H9 (cell line): Measurements from ENCODE around the gene KMT5B. TPM values are rescaled to one million over a fixed set of nuclear protein-coding genes. Genes with fewer than 3 reads are reported as not detected.
A peak's percentile ranks its signal among the peaks of the same experiment; 100 is the strongest.

Source experiments
- DNase-seq: peaks from one replicate; pipeline ENCODE4 v3.0.0-alpha.2; 2017
- H2AFZ ChIP-seq: one replicate; pipeline ENCODE4 v1.6.1; 2013; ENCODE audit warnings: mild to moderate bottlenecking, low read length, control low read depth, moderate library complexity
- H2AK5ac ChIP-seq: 2 replicates; pipeline ENCODE4 v1.6.1; 2013; ENCODE audit warnings: low read length, control low read depth, mixed read lengths; ENCODE audit not compliant: insufficient read length
- H2BK120ac ChIP-seq: one replicate; pipeline ENCODE4 v1.6.1; 2013; ENCODE audit warnings: low read depth, mild to moderate bottlenecking, low read length, control low read depth, inconsistent platforms; ENCODE audit not compliant: poor library complexity, severe bottlenecking
- H2BK12ac ChIP-seq: 2 replicates; pipeline ENCODE4 v1.6.1; 2013; ENCODE audit warnings: low read length, control low read depth, mixed read lengths, low read depth; ENCODE audit not compliant: insufficient read length
- H2BK15ac ChIP-seq: 2 replicates; pipeline ENCODE4 v1.6.1; 2013; ENCODE audit warnings: low read depth, low read length, control low read depth
- H2BK20ac ChIP-seq: one replicate; pipeline ENCODE4 v1.6.1; 2013; ENCODE audit warnings: low read depth, mild to moderate bottlenecking, low read length, control low read depth, inconsistent platforms; ENCODE audit not compliant: poor library complexity, severe bottlenecking
- H2BK5ac ChIP-seq: 2 replicates; pipeline ENCODE4 v1.6.1; 2013; ENCODE audit warnings: low read length, control low read depth, mixed read lengths; ENCODE audit not compliant: insufficient read length
- H3K14ac ChIP-seq: 2 replicates; pipeline ENCODE4 v1.6.1; 2013; ENCODE audit warnings: low read length, control low read depth; ENCODE audit not compliant: insufficient read depth
- H3K18ac ChIP-seq: 2 replicates; pipeline ENCODE4 v1.6.1; 2013; ENCODE audit warnings: low read depth, mild to moderate bottlenecking, mixed read lengths, low read length, control low read depth; ENCODE audit not compliant: insufficient read length
- H3K23ac ChIP-seq: 2 replicates; pipeline ENCODE4 v1.6.1; 2013; ENCODE audit warnings: low read length, control low read depth, mixed read lengths, low read depth; ENCODE audit not compliant: insufficient read length
- H3K23me2 ChIP-seq: 2 replicates; pipeline ENCODE4 v1.6.1; 2013; ENCODE audit warnings: low read depth, mild to moderate bottlenecking, mixed read lengths, low read length, control low read depth; ENCODE audit not compliant: insufficient read length, poor library complexity, severe bottlenecking
- H3K27ac ChIP-seq: 2 replicates; pipeline ENCODE4 v1.5.1; 2013; ENCODE audit warnings: low read length, control low read depth, mixed read lengths, low read depth; ENCODE audit not compliant: insufficient read length
- H3K27me3 ChIP-seq: 2 replicates; pipeline ENCODE4 v1.6.1; 2013; ENCODE audit warnings: low read length, control low read depth, inconsistent platforms; ENCODE audit not compliant: insufficient read depth
- H3K4ac ChIP-seq: 2 replicates; pipeline ENCODE4 v1.6.1; 2013; ENCODE audit warnings: low read depth, mild to moderate bottlenecking, control low read depth, inconsistent platforms, low read length, moderate library complexity
- H3K4me1 ChIP-seq: 2 replicates; pipeline ENCODE4 v1.6.1; 2013; ENCODE audit warnings: low read length, control low read depth, inconsistent platforms; ENCODE audit not compliant: insufficient read depth
- H3K4me2 ChIP-seq: 2 replicates; pipeline ENCODE4 v1.6.1; 2013; ENCODE audit warnings: low read length, control low read depth, mixed read lengths; ENCODE audit not compliant: insufficient read length, insufficient read depth
- H3K56ac ChIP-seq: 2 replicates; pipeline ENCODE4 v1.6.1; 2013; ENCODE audit warnings: low read depth, mild to moderate bottlenecking, mixed read lengths, low read length, control low read depth; ENCODE audit not compliant: insufficient read length
- H3K79me1 ChIP-seq: 2 replicates; pipeline ENCODE4 v1.6.1; 2013; ENCODE audit warnings: low read depth, mild to moderate bottlenecking, moderate library complexity, low read length, control low read depth, inconsistent platforms; ENCODE audit not compliant: insufficient read depth, poor library complexity, severe bottlenecking
- H3K79me2 ChIP-seq: 2 replicates; pipeline ENCODE4 v1.6.1; 2013; ENCODE audit warnings: low read length, control low read depth, inconsistent platforms; ENCODE audit not compliant: insufficient read depth
- H3K9ac ChIP-seq: 2 replicates; pipeline ENCODE4 v1.6.1; 2013; ENCODE audit warnings: low read length, control low read depth, mixed read lengths; ENCODE audit not compliant: insufficient read length; ENCODE audit errors: extremely low read depth
- H3K9me3 ChIP-seq: one replicate; pipeline ENCODE4 v1.6.1; 2013; ENCODE audit warnings: low read depth, low read length, inconsistent platforms; ENCODE audit not compliant: control insufficient read depth
- H3T11ph ChIP-seq: one replicate; pipeline ENCODE4 v1.6.1; 2013; ENCODE audit warnings: mild to moderate bottlenecking, low read length, control low read depth, inconsistent platforms
- H4K20me1 ChIP-seq: one replicate; pipeline ENCODE4 v1.6.1; 2013; ENCODE audit not compliant: control insufficient read depth, insufficient read length, insufficient read depth
- H4K5ac ChIP-seq: 2 replicates; pipeline ENCODE4 v1.6.1; 2013; ENCODE audit warnings: low read depth, mild to moderate bottlenecking, mixed read lengths, low read length, control low read depth; ENCODE audit not compliant: insufficient read length
- H4K8ac ChIP-seq: replicated peaks from 2 replicates; pipeline ENCODE4 v1.6.1; 2013; ENCODE audit warnings: low read length, control low read depth, mixed read lengths, low read depth; ENCODE audit not compliant: insufficient read length
- H4K91ac ChIP-seq: 2 replicates; pipeline ENCODE4 v1.6.1; 2013; ENCODE audit warnings: low read depth, mild to moderate bottlenecking, moderate library complexity, mixed read lengths, low read length, control low read depth; ENCODE audit not compliant: insufficient read length
- H3K27ac Mint-ChIP-seq, 3 experiments: 2 replicates in 2 of 3; 3 replicates in 1 of 3; pipeline ENCODE4 v1.8.0; 2020 to 2021; ENCODE audit warnings: mixed read lengths in 3 of 3, mild to moderate bottlenecking in 1 of 3, moderate library complexity in 1 of 3
- H3K27me3 Mint-ChIP-seq: 2 replicates; pipeline ENCODE4 v1.8.0; 2021; ENCODE audit warnings: low read depth, mild to moderate bottlenecking, moderate library complexity, mixed read lengths
- H3K36me3 Mint-ChIP-seq, 3 experiments: 2 replicates in 2 of 3; 3 replicates in 1 of 3; pipeline ENCODE4 v1.8.0; 2020 to 2021; ENCODE audit warnings: low read depth in 3 of 3, mixed read lengths in 3 of 3; ENCODE audit not compliant: insufficient read depth in 1 of 3
- H3K4me1 Mint-ChIP-seq, 2 experiments: 2 replicates each; pipeline ENCODE4 v1.8.0; 2020; ENCODE audit warnings: mixed read lengths in 2 of 2
- H3K4me3 Mint-ChIP-seq, 2 experiments: 2 replicates in 1 of 2; 3 replicates in 1 of 2; pipeline ENCODE4 v1.8.0; 2020 to 2021; ENCODE audit warnings: mild to moderate bottlenecking in 2 of 2, mixed read lengths in 2 of 2, moderate library complexity in 1 of 2
- H3K9me3 Mint-ChIP-seq, 2 experiments: 2 replicates in 1 of 2; 3 replicates in 1 of 2; pipeline ENCODE4 v1.8.0; 2020; ENCODE audit warnings: mild to moderate bottlenecking in 2 of 2, mixed read lengths in 2 of 2, moderate library complexity in 1 of 2
- WGBS: extraction: QIAGEN DNeasy Blood & Tissue Kit; methylation state at CpG from one replicate; pipeline ENCODE4 v1.1.7; 2013; ENCODE audit warnings: missing lambda C conversion rate, low lambda C conversion rate, mixed read lengths; ENCODE audit not compliant: insufficient read length; ENCODE audit errors: extremely low coverage; 5-methylcytosine and 5-hydroxymethylcytosine counted together
- total RNA-seq: library from RNA; stranded (reverse); gene quantifications from 2 replicates; pipeline ENCODE4 v1.2.1, GENCODE V29; 2021
- TF ChIP-seq, protein P1 (sequence below): fragments of 200-600 bp; sonication (generic); conservative IDR thresholded peaks from 3 replicates; pipeline ENCODE4 v1.8.0; 2021; ENCODE audit warnings: antibody characterized with exemption, mild to moderate bottlenecking

Gene KMT5B
- total RNA-seq, 1 experiment from 2014 or later, result 61.6 TPM

DNA sequence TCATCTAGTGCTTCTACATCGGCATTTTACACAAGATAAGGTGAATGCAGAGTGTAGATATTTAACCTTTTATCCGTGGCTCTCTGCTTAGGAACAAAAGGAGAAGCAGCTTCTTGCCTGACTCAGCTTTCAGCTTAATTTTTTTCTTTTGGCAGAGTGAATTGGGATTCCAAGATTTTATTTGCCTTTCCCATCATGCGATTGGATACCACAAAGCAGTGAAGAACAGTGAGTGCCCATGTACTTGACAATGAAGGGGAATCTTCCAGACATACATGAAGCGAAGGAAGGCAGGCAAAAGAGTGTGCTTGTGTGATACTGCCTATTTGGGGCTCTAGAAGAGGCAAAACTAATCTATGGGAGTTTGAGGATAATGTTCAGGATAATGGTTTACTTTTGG, 74.9 kb downstream of the KMT5B start:
- H3K27ac ChIP-seq, result no peak overlapping the region

More for the DNA sequence above, 74.9 kb downstream of the KMT5B start:
- Histone ChIP-seq H3K9me3 (peaks cover 12% of the 10 kb centered on the region), H2BK120ac (no peak overlapping the region), H3K23ac (no peak overlapping the region), H4K8ac (no peak overlapping the region), H2BK20ac (no peak overlapping the region), H4K5ac (no peak overlapping the region), H3K18ac (no peak overlapping the region), H4K91ac (no peak overlapping the region), H3K56ac (no peak overlapping the region), H3K4ac (no peak overlapping the region), H3K27me3 (no peaks in the 10 kb centered on the region), H2BK12ac (no peak overlapping the region), H3K14ac (no peak overlapping the region), H3K4me2 (no peak overlapping the region), H2BK15ac (no peak overlapping the region), H4K20me1 (no peaks in the 10 kb centered on the region), H2BK5ac (no peak overlapping the region), H3T11ph (no peak overlapping the region), H2AK5ac (no peak overlapping the region), H3K23me2 (no peaks in the 10 kb centered on the region), H3K4me1 (no peaks in the 10 kb centered on the region), H3K9ac (peak overlapping the region; percentile 29), H2AFZ (no peak overlapping the region), H3K79me2 (no peaks in the 10 kb centered on the region), H3K79me1 (no peaks in the 10 kb centered on the region)
- H3K27me3 Mint-ChIP-seq, result peaks cover 4% of the 10 kb centered on the region
- no peak overlapping the region for H3K27ac Mint-ChIP-seq
- H3K36me3 Mint-ChIP-seq, result peaks cover 15 to 26% (median 16%) of the 10 kb centered on the region in 3 experiments
- no peak overlapping the region for H3K4me3 Mint-ChIP-seq
- peaks cover 27 to 28% of the 10 kb centered on the region in 2 experiments for H3K9me3 Mint-ChIP-seq
- DNase-seq, result no peak
- WGBS, result no CpG with 5 or more reads among the region's 4 CpGs
- TF ChIP-seq, protein P1, sequence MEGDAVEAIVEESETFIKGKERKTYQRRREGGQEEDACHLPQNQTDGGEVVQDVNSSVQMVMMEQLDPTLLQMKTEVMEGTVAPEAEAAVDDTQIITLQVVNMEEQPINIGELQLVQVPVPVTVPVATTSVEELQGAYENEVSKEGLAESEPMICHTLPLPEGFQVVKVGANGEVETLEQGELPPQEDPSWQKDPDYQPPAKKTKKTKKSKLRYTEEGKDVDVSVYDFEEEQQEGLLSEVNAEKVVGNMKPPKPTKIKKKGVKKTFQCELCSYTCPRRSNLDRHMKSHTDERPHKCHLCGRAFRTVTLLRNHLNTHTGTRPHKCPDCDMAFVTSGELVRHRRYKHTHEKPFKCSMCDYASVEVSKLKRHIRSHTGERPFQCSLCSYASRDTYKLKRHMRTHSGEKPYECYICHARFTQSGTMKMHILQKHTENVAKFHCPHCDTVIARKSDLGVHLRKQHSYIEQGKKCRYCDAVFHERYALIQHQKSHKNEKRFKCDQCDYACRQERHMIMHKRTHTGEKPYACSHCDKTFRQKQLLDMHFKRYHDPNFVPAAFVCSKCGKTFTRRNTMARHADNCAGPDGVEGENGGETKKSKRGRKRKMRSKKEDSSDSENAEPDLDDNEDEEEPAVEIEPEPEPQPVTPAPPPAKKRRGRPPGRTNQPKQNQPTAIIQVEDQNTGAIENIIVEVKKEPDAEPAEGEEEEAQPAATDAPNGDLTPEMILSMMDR, result no peak
- H3K4me1 Mint-ChIP-seq, result peaks cover 0 to 4% of the 10 kb centered on the region in 2 experiments; a peak in 2 of 4 replicates
